ENCODE data around the gene RIMBP2.

The RIMBP2 gene

GRCh38 chr12:130639476-130640424, 76.3 kb downstream of the RIMBP2 start:
- TF ChIP-seq CTCF (IDR thresholded peaks at IDR 0.05; ENCODE audit: low read depth, low read length): no peak

GRCh38 chr12:130636370-130636769, 79.7 kb downstream of the RIMBP2 start:
- DNase-seq (ENCODE audit: low read depth in 2 of 2): no peak
- TF ChIP-seq CTCF (IDR thresholded peaks at IDR 0.05; ENCODE audit: low read depth, low read length): no peak
- H3K4me3 ChIP-seq (replicated peaks in 1 of 2; ENCODE audit: low read depth in 2 of 2, low read length in 2 of 2): no peak overlapping the region

More at GRCh38 chr12:130639476-130640424, 76.3 kb downstream of the RIMBP2 start:
- no peak overlapping the region for H3K4me3 ChIP-seq (replicated peaks in 1 of 2; ENCODE audit: low read depth in 2 of 2, low read length in 2 of 2)
- no peak for DNase-seq (ENCODE audit: low read depth in 2 of 2)

DNA sequence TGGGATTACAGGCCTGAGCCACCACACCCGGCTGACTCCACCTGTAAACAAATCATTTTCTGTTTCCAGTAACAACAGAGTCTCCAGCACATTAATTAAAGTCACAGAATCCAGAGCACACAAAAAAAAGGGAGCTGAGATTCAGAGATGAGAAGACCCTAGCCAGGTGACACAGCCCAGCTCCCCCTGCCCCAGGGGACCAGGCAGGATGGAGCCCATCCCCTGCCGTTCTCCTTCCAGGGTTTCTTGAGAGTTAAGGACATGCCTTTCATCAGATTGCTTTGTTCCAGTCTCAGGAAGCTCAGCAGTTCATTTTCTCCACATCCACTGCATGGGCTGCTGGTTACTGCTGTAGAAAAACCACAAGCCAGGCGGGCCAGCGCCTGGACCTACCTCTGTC, 81.2 kb downstream of the RIMBP2 start:
- no peak for DNase-seq (ENCODE audit: low read depth in 2 of 2)
- no peak overlapping the region for H3K4me3 ChIP-seq (replicated peaks in 1 of 2; ENCODE audit: low read depth in 2 of 2, low read length in 2 of 2)
- no peak for TF ChIP-seq CTCF (IDR thresholded peaks at IDR 0.05; ENCODE audit: low read depth, low read length)

DNA sequence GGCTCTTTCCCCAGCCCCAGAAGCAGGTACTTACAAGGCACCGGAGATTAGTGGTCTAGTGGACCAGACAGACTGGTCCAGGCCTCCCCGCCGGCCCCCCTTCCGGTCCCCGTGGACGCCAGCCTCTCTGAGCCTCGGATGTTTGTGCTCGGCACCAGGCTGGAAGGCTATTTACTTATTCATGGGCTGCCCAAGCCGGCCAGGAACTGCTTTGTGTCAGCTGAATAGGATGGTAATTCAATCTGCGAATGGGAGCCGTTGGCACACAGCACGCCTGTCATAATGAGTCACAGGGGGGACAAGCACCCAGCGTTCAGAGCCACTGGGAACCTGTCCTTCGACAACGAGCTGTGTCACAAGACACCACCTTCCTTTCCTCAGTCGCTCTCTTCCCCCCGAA, 82.3 kb downstream of the RIMBP2 start:
- no peak overlapping the region for H3K4me3 ChIP-seq (replicated peaks in 1 of 2; ENCODE audit: low read depth in 2 of 2, low read length in 2 of 2)
- no peak for TF ChIP-seq CTCF (IDR thresholded peaks at IDR 0.05; ENCODE audit: low read depth, low read length)
- no peak for DNase-seq (ENCODE audit: low read depth in 2 of 2)

GRCh38 chr12:130632642-130633041, 83.5 kb downstream of the RIMBP2 start:
- no peak for TF ChIP-seq CTCF (IDR thresholded peaks at IDR 0.05; ENCODE audit: low read depth, low read length)
- H3K4me3 ChIP-seq (replicated peaks in 1 of 2; ENCODE audit: low read depth in 2 of 2, low read length in 2 of 2): no peak overlapping the region
- DNase-seq (ENCODE audit: low read depth in 2 of 2): no peak

- no peak for DNase-seq (ENCODE audit: low read depth in 2 of 2)
- TF ChIP-seq CTCF (IDR thresholded peaks at IDR 0.05; ENCODE audit: low read depth, low read length): no peak
- no peak overlapping the region for H3K4me3 ChIP-seq (replicated peaks in 1 of 2; ENCODE audit: low read depth in 2 of 2, low read length in 2 of 2)
Measured at GRCh38 chr12:130628304-130628703, 87.8 kb downstream of the RIMBP2 start.

All from cardiac fibroblast (primary cell).